Fibroblast of peridontal ligament (primary cell): ENCODE results near the gene UNG.
"Not testable (repeated sequence)": the region's sequence is repeated elsewhere in the genome, so short reads cannot be mapped to it uniquely, and the experiment has no call there.

Experiments used
- DNase-seq: peaks from one replicate; pipeline ENCODE4 v3.0.0-alpha.2; 2010; ENCODE audit errors: extremely low read depth

The UNG gene

GRCh38 chr12:109121346-109121880 is 24.0 kb downstream of the UNG start:
- DNase-seq: no peak

- no peak for DNase-seq
Measured at GRCh38 chr12:109124878-109125648, 27.7 kb downstream of the UNG start.

- no peak for DNase-seq
Measured at GRCh38 chr12:109125791-109126190, 28.4 kb downstream of the UNG start.

- peak; percentile 83 for DNase-seq
Measured at GRCh38 chr12:109126784-109127183, 29.4 kb downstream of the UNG start.

GRCh38 chr12:109127533-109128242 is 30.3 kb downstream of the UNG start:
- no peak for DNase-seq

GRCh38 chr12:109130297-109131153 is 33.1 kb downstream of the UNG start:
- no peak for DNase-seq

- no peak for DNase-seq
Measured at GRCh38 chr12:109131154-109132050, 34.0 kb downstream of the UNG start.

- peak; percentile 73 for DNase-seq
Measured at GRCh38 chr12:109134186-109134917, 37.0 kb downstream of the UNG start.

GRCh38 chr12:109137055-109137454 is 39.7 kb downstream of the UNG start:
- no peak for DNase-seq

GRCh38 chr12:109139360-109139759 is 42.0 kb downstream of the UNG start:
- DNase-seq: no peak

GRCh38 chr12:109139791-109140190 is 42.4 kb downstream of the UNG start:
- DNase-seq: no peak

GRCh38 chr12:109140560-109140959 is 43.2 kb downstream of the UNG start:
- no peak for DNase-seq

GRCh38 chr12:109144224-109144623 is 46.8 kb downstream of the UNG start:
- no peak for DNase-seq

GRCh38 chr12:109147126-109147525 is 49.7 kb downstream of the UNG start:
- DNase-seq: not testable (repeated sequence)

GRCh38 chr12:109147954-109148353 is 50.6 kb downstream of the UNG start:
- peak; percentile 96 for DNase-seq

GRCh38 chr12:109150124-109150640 is 52.8 kb downstream of the UNG start:
- no peak for DNase-seq

- DNase-seq: no peak
Measured at GRCh38 chr12:109151457-109151856, 54.1 kb downstream of the UNG start.

GRCh38 chr12:109153821-109154441 is 56.5 kb downstream of the UNG start:
- no peak for DNase-seq
